ENCODE data around the gene TRPV3. TPM values are rescaled to one million over a fixed set of nuclear protein-coding genes. Genes with fewer than 3 reads are reported as not detected.

Gene TRPV3
- total RNA-seq (2014; rRNA removed; shearing (Covaris generic)): not detected in 2 replicates
- 0.06 TPM in 1 of 2 replicates, not detected in the other for total RNA-seq (2022)
- percentile 3 among the genes with signal in this experiment for Bru-seq, nascent RNA
- BruChase-seq, experiment 1, labeled RNA remaining after a 6-hour chase: percentile 12 among the genes with signal in this experiment
- BruChase-seq, experiment 2, labeled RNA remaining after a 2-hour chase: percentile 11 among the genes with signal in this experiment
- long read RNA-seq: 0 reads

- H3K4me2 ChIP-seq (ENCODE audit: low read length): peak within 1 kb of the TSS; percentile 66
- no peak for DNase-seq (ENCODE audit: low spot score)
- intact Hi-C loops (cut with micrococcal nuclease; ENCODE audit: unreplicated experiment): loop anchor here (1.0 to 2.0 kb wide), 3 partner anchors 15 to 89 kb away; partner anchors contain the start of genes CTNS and SHPK
- H3K9me2 ChIP-seq (ENCODE audit: insufficient read depth, low read length): no peaks in the 10 kb centered on the region
- H3K36me3 ChIP-seq (ENCODE audit: insufficient read depth, low read length): no peaks in the 10 kb centered on the region
- BruUV-seq (replicated peaks): no TSS peak
- H3K9me3 ChIP-seq (ENCODE audit: low read length): no peaks in the 10 kb centered on the region
- ChIA-PET CTCF (ENCODE audit: unreplicated experiment) (no interaction called here), POLR2A (interaction anchor here (0.6 to 1.5 kb wide), 3 partner anchors 14 to 390 kb away, joined by 3 to 6 read pairs (median 3); no protein-coding TSS in a partner anchor)
- no peaks in the 10 kb centered on the region for H4K20me1 ChIP-seq (ENCODE audit: insufficient read depth, low read length)
- peak within 1 kb of the TSS; percentile 47 for H3K27ac ChIP-seq (ENCODE audit: low read depth, low read length, poor library complexity, severe bottlenecking)
- TF ChIP-seq CTCF (conservative IDR thresholded peaks at IDR 0.05; ENCODE audit: low read length): no peak
- no peak for TF ChIP-seq EZH2phosphoT487 (IDR thresholded peaks at IDR 0.05; ENCODE audit: borderline replicate concordance, low read depth, low read length)
- H3K4me3 ChIP-seq (ENCODE audit: low read depth, low read length, poor library complexity, severe bottlenecking): peak within 1 kb of the TSS; percentile 38
- H3K79me2 ChIP-seq (ENCODE audit: insufficient read depth, low read depth, low read length): no peaks in the 10 kb centered on the region
- H3K4me1 ChIP-seq (ENCODE audit: insufficient read depth, low read length, poor library complexity, severe bottlenecking): peaks cover 39% of the 10 kb centered on the region
- peak within 1 kb of the TSS; percentile 79 for H2AFZ ChIP-seq (ENCODE audit: low read length)
Observed at GRCh38 chr17:3557768-3558583, at the start of gene TRPV3. TSS of gene TRPV3 (minus strand) at chr17:3557812. CDS start at chr17:3554850, 2,962 bp downstream.

GRCh38 chr17:3603870-3604259, 46.3 kb upstream of the TRPV3 start:
- no peaks in the 10 kb centered on the region for H4K20me1 ChIP-seq (ENCODE audit: insufficient read depth, low read length)
- TF ChIP-seq EZH2phosphoT487 (IDR thresholded peaks at IDR 0.05; ENCODE audit: borderline replicate concordance, low read depth, low read length): no peak
- TF ChIP-seq CTCF (conservative IDR thresholded peaks at IDR 0.05; ENCODE audit: low read length): no peak
- CTCF ChIA-PET (ENCODE audit: unreplicated experiment): no interaction called here
- no peaks in the 10 kb centered on the region for H3K9me2 ChIP-seq (ENCODE audit: insufficient read depth, low read length)
- no peaks in the 10 kb centered on the region for H3K79me2 ChIP-seq (ENCODE audit: insufficient read depth, low read depth, low read length)
- no peak for DNase-seq (ENCODE audit: low spot score)
- H3K27ac ChIP-seq (ENCODE audit: low read depth, low read length, poor library complexity, severe bottlenecking): no peak overlapping the region
- no peak overlapping the region for H3K4me3 ChIP-seq (ENCODE audit: low read depth, low read length, poor library complexity, severe bottlenecking)
- POLR2A ChIA-PET: no interaction called here
- BruUV-seq (replicated peaks): no TSS peak
- no peak overlapping the region for H2AFZ ChIP-seq (ENCODE audit: low read length)
- peaks cover 25% of the 10 kb centered on the region for H3K36me3 ChIP-seq (ENCODE audit: insufficient read depth, low read length)
- intact Hi-C loops (cut with micrococcal nuclease; ENCODE audit: unreplicated experiment): loop anchor here (2.0 kb wide), 2 partner anchors 43 to 65 kb away; partner anchors contain the start of genes EMC6 and TAX1BP3
- no peaks in the 10 kb centered on the region for H3K4me1 ChIP-seq (ENCODE audit: insufficient read depth, low read length, poor library complexity, severe bottlenecking)
- H3K9me3 ChIP-seq (ENCODE audit: low read length): no peaks in the 10 kb centered on the region
- no peak overlapping the region for H3K4me2 ChIP-seq (ENCODE audit: low read length)

Measured in OCI-LY7 (cell line).